Tibial nerve (tissue), 3 donors: ENCODE data around the gene TGM3.

Experiments
- CTCF ChIP-seq, 5 experiments: fragments of 200-600 bp in 3 of 5; fragments of 450-650 bp in 2 of 5; sonication (generic) in 3 of 5; IDR thresholded peaks; one replicate each; pipeline ENCODE4 v1.5.1; 2016 to 2019; ENCODE audit warnings: antibody characterized with exemption in 5 of 5, mild to moderate bottlenecking in 3 of 5, moderate library complexity in 2 of 5
- POLR2A ChIP-seq, 2 donors: fragments of 450-650 bp; IDR thresholded peaks; one replicate each; pipeline ENCODE4 v1.6.1; 2017; ENCODE audit warnings: antibody characterized with exemption in 2 of 2, mild to moderate bottlenecking in 2 of 2, moderate library complexity in 2 of 2

GRCh38 chr20:2365666-2366065 lies 69.9 kb downstream of the TGM3 start:
- TF ChIP-seq CTCF (IDR thresholded peaks at IDR 0.05) (no peak), POLR2A (IDR thresholded peaks at IDR 0.05) (no peak)
